HG02678 (cell line): ENCODE data around the gene NATD1.
"Not testable (repeated sequence)": the region's sequence is repeated elsewhere in the genome, so short reads cannot be mapped to it uniquely, and the experiment has no call there.

Experiments
- ATAC-seq: cut with Tn5 transposase; IDR thresholded peaks from one replicate; pipeline ENCODE4 v1.9.1; 2021; ENCODE audit warnings: mild to moderate bottlenecking, moderate library complexity; ENCODE audit not compliant: unreplicated experiment

NATD1 gene

DNA sequence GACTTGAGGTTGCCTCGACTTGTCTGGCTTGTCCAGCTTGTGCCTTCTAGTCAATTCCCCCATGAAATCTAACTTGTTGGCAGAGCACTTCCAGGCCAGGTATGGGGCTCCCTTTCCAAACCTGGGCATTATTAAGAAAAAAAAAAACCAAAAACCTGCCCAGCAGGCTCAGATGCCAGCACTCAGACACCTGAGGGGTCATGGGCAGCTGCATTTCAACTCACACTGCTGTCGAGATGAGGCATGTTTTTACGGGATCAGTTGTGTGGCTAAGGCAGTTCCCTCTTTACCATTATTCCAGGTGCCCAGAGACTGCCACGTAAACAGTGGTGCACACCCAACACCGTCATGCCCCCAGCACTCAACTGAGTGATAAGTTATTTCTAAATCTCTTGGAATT, 57.1 kb downstream of the NATD1 start:
- ATAC-seq = no peak

DNA sequence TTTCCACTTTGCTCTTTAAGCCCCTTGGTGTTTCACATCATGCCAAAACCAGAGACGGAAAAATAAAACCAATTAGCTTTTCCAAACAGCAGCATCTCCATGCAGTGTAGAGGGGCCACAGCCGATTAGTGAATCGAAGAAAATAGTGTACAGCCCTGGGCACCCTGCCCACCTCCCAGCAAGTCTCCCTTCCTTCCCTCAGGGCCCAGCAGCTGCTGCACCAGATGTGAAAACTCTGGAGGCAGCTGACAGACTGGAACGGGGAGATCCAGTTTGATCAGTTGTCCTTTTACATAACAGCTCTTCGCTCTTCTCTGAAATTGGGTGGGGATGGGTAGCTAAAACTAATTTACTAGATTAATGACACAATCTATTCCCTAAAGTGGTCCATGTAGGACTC, 58.5 kb downstream of the NATD1 start:
- no peak for ATAC-seq

- ATAC-seq = no peak
Measured at GRCh38 chr17:21194226-21194625, 59.0 kb downstream of the NATD1 start.

GRCh38 chr17:21193031-21193430, 60.2 kb downstream of the NATD1 start:
- ATAC-seq = no peak

GRCh38 chr17:21192414-21192813, 60.8 kb downstream of the NATD1 start:
- ATAC-seq = not testable (repeated sequence)

GRCh38 chr17:21191698-21192097, 61.5 kb downstream of the NATD1 start:
- ATAC-seq = no peak

DNA sequence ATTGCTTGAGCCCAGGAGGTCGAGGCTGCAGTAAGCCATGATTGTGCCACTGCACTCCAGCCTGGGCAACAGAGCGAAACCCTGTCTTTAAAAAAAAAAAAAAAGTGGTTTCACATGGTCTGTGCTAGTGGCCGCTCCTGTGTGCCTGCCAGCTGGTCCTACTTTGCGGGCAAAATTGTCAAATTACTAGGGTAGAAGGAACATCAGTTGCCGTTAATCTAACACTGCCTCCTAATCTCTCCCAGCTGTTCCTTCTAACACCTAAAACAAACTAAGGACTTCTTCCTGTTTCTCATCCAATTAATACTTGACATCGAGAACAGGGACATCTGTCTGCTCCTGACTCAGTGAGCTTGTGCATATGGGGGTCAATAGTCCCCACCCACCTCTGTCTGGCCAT, 63.1 kb downstream of the NATD1 start:
- ATAC-seq = no peak

- ATAC-seq = no peak
Measured at GRCh38 chr17:21189361-21189760, 63.8 kb downstream of the NATD1 start.
